Stromal cell of bone marrow (primary cell): ENCODE data around the gene KCNAB1.

ENCODE experiments used
- DNase-seq: peaks from one replicate; pipeline ENCODE4 v3.0.0-alpha.2; 2012; ENCODE audit warnings: low read depth

The KCNAB1 gene

DNA sequence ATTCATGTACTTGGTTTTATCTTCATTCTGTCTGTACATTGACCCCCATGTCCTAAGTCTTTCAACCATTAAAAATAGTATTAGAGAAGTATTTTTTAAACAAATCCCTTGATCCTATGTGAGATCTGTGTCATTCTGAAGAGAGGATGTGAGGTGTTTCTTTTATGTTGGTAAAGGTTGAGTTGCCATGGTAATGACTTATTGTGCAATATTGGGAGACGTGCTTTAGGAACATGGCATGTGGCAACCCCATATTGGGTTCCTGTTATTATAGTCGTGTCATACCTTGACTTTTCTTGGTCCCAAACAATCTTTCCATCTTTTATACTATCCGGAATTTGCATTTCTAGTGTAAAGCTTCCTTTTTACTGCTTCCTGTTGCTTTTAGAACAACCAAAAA lies 203.1 kb downstream of the KCNAB1 start:
- no peak for DNase-seq

DNA sequence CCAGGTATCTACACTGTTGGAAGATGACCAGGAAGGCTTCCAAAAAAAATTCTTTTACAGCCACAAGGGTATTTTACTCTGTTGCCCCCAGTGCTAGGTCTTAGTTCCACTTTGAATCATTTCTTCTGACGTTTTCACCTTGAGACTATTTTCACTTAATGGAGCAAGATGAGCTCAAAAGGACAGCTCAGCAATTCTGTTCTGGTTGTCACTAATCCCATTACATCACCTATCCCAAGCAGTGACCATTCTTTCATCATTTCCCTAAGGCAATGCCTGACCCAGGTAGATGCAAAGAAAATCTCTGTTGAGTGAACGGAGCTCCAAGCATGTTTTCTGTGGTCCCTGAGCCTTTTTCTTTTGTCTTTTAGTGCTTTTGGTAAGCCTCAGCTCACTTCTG lies 210.0 kb downstream of the KCNAB1 start:
- no peak for DNase-seq

DNA sequence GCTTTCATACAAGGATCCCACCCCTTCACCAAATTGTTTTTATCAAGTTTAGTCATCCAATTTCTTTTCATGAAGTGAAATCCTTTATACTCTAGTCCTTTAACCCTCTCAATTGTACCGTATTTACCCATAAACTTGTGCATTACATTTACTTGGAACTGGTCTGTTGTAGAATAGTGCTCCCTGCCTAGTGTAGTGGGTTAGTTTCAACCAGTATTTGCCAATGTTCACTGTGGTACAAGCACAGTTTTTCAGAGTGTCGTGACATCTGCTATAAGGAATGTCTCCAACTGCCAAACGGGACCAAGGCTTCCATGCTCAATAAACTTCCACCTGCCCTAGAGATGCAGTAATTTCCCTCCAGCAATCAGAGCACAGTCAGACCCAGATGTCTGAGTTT lies 211.9 kb downstream of the KCNAB1 start:
- no peak for DNase-seq

DNA sequence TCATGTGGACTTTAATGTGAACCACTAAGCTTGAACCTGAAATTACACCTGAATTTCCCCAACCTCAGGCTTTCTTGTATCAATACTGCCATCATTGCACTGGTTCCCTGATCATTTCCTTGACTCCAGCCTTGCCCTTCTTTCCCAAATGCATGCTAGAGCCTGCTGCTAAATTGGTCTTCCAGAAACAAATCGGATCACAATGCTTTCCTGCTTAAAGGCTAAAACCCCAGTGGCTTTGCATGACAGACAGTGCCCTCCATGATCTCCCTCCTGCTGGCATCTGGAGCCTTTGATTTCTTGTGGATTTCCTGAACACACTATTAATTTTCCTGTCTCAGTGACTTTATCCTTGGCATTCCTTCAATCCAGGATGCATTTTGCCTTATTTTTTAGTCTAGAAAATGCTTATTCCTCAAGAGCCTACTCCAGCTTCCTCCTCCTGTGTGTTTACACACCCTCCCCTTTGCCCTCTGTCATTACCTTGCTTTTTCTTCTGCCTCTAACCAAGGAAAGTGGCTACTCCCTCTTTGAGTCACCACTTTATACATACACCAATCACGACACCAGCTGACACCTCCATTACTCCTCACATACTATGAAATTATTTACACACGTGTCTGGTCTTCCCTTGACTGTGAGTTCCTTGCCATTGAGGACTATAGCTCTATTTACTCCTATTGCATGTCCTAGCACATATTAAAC lies 214.6 kb downstream of the KCNAB1 start:
- no peak for DNase-seq

DNA sequence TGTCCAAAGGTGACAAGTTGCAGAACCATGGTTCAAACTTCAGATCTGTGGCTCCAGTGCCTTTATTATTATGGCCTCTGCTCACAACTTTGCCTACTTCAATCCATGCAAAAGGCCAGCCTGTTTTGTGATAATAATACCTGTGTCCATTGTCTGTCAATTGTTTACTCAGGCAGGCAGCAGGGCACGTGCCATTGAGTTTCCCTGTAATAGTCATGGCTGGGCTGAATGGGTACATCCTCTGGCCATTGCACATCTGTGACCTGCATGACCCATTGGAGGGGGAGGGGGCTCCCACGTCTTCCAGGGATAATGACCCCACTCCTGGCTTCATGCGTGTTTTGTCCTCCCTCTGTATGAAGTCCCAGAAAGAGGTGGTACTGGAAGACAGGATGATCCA lies 219.1 kb downstream of the KCNAB1 start:
- DNase-seq = no peak

DNA sequence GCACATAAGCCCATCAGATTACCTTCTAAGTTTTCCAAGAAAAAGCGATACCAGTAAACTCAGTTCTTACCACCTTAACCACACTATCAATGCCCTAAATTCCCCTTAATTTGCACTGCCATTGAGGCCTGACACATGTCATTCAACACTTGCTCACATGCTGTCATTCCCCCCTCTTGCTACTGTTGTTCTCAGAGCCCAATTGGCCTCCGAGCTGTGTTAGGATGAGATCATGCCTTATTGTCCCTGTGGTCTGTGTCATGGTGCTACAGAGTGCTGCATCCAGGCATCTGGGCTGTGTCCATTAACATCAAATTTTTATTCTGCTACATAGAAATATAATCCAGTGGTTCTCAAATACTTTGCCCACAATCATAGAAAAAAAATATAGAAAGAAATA lies 221.0 kb downstream of the KCNAB1 start:
- no peak for DNase-seq

DNA sequence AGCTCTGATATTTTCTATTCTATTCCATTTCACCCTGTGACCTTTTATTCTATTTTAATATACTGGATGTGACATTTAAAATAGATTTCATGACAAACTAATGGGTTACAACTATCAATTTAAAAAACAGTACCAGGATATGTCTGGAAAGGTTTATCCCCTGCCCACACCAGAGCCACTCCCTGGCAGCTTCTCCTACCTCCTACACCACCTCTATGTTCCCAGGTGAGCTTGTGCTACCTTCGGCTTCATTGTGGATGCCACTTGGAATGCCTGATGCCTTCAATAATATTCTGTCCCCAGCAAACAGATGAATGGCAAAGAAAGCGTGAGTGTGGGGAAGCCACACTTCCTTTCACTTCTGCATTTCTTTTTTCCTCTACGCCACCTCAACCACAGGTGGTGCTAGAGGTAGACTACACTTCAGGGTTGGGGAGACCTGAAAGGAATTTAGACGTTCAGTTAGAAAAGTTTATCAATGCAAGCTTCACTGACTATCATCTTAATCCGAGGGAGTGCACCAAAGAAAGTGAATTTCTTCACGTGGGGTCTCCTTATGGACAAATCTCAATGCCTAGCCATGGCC lies 221.5 kb downstream of the KCNAB1 start:
- DNase-seq = no peak

DNA sequence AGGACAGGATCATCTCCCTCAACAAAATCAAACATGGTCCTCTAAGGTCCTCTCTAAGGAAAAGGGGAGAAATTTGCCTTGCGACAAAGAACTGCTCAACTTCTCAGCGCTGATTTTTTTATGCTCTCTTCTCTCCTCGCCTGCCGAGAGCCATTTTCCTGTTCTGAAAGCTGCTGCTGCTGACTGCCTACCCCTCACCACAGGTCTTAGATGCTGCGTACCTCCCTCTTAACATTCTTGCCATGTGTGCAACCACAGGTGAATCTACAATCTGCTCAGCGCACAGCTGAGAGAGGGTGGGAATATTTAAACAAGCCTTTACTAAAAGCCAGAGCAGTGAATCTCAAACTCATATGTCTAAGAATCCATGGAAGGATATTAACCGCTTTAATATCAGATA lies 223.8 kb downstream of the KCNAB1 start:
- no peak for DNase-seq

DNA sequence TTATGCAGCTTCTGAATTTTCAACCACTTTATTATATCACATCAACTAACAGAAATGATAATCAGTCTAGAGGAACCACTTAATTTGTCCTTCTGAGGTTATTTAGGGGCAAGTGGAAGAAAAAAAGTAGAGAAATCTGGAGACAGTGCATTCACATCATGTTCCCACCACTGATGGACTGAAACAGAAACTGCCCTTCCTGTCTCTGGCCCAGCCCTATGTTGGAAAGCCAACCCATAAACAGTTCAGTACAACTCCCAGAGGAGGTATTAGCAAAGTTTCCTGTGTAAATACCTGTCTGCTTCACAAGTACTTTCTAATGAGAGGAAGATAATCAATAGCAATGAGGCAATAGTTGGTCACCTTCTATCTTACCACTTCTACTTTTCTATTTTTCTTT lies 228.7 kb downstream of the KCNAB1 start:
- no peak for DNase-seq

DNA sequence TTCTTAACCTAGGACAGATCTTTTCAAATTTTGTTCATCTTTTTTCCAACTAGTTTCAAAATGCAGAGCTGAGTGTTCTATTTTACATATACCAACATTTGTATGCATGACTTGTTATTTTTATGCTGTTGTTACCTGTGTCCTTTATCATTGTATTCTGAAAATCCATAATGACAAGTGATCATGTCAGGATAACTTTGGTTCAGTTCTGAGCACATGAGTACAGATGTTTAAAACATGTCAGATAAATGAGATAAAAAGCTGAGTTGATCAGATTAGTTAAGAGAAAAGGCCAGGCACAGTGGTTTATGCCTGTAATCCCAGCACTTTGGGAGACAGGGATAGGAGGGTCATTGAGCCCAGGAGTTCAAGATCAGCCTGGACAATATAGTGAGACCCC lies 229.6 kb downstream of the KCNAB1 start:
- DNase-seq = no peak

DNA sequence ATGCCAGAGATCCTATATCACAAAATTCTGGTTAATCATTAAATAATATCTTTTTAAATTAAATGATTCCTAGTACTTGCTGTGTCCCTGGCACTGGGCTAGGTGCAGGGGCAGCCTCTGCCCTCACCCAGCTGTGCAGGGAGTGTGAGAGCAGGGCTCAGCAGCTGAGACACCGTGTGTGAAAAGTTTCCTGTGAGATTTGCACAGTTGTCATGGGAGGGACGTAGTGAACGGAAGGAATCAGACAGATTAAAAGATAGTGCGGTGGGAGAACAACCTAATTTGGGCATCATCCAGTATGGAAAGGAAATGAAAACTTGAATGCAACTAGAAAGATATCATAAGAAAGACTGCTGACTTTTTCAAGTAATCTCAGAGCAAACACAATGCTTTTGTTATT lies 230.4 kb downstream of the KCNAB1 start:
- no peak for DNase-seq

DNA sequence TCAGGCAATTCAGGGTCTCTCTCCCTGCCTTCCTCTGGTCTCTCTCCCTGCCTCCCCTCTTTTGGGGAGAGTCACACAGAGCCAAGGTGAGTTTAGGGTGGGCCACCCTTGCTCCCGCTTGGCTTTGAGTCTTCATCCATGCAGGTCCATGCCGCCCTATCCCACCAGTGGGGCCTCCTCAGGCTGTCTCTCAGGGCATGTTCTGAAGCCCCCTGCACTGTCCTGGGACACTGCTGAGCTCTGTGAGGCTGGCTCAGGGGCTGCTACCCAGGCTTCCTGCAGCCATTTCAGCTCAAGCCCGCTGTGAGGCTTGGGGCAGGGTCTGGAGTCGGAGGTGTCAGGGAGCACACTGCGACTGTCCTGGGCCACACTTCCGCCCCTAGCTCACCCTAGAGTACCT lies 231.4 kb downstream of the KCNAB1 start:
- DNase-seq = no peak

DNA sequence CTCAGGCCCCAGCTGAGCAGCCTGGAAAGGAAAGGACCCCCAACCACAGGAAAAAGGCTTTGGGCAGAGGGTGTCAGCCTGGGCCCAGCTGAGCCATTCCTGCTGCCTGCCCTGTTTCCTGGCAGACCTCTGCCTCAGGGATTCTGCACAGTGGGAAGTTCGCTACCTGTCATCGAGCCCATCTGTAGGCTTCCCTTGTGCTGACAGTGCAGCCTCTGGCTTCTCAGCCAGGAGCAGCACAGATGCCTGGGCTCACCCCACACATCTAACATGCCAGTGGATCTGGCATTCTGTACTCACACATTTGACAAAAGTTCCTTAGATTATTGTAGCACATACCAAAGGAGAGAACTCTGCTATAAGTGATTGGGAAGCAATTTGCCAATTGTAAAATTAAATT lies 232.3 kb downstream of the KCNAB1 start:
- DNase-seq = no peak

DNA sequence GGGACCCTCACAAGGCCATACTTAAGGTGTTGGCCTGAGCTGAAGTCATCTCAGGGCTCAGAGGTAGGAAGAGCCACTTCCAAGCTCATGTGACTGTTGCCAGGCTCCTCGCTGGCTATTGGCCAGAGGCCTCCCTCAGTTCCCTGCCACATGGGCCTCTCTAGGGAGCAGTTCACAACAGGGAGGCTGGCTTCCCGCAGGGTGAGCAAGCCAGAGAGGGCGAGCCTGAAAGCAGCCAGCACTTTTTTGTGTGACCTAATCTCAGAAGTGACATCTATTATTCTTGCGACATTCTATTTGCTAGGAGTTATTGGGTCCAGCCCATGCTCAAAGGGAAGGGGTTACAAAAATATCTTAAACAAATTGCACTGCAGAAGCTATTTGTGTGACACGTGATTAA lies 233.2 kb downstream of the KCNAB1 start:
- no peak for DNase-seq

DNA sequence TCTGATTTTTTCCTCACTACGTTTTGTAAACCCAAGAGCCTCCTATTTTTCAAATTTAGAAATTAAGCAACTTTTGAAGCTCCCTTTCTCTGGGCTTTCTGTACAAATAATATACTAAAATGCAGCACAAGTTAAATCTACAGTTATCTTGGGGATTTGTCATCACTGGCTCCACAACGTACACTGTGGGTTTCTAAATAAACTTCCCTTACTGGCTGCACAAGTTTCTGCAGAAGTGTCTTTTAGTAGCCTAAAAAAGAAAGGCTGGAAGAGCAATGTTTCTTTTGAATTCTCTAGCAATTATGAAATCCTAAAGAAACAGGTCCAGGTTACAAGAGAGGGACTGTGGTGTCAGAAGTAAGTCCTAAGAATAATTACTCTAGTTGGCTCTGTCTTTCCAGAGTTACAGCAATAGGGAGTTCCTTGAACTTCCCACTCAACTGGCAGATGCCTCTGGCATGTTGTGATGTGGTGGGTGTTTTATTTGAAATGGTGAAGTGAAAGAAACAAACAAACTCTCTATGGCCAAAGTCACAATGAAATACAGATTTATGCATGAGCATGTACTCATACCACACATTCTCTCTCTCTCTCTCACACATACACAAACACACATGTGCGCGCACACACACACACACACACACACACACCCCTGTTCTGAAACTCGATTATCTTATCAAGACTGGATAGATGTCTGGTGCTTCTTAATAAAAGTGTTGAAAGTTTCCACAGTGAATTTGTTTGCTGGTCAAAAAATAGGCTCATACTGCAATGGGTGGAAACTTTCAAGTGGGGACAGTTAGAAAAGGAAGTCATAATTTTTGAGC lies 236.4 kb downstream of the KCNAB1 start:
- DNase-seq = no peak

DNA sequence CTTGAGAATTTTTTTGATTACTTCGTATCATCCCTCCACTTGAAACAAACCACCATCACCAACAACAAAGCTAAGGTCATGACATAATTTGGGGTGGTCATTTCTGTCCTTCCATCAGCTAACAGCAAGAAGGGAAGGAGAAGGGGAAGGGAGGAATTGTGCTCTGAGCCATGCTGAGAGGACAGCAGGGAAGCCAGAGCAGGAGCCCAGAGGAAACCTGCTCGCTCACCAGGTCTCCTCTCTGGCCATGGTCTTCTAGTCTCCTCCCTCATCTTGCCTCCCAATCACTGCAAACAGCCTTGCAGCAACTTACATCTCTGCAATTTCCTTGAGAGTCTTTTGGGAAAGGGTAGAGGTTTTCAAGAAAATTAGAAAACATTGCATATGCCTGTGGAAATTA lies 237.9 kb downstream of the KCNAB1 start:
- no peak for DNase-seq

DNA sequence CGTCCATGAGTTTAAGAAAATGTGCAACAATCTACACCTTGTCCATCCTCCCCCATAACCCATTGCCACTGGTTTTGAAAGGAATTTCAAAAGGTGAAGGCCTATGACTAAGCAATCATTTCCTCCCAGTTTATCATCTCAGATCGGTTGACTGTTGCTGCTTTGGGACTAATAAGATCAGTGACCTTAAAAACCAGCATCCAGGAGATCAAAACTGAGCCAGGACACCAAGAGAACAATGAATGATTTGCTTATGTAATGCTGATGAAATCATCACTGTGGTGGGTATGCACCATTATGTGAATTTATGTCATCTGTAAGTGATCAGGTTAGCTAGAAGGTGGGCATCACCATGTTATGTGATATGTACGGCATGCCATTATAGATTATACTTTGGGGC lies 239.0 kb downstream of the KCNAB1 start:
- no peak for DNase-seq

DNA sequence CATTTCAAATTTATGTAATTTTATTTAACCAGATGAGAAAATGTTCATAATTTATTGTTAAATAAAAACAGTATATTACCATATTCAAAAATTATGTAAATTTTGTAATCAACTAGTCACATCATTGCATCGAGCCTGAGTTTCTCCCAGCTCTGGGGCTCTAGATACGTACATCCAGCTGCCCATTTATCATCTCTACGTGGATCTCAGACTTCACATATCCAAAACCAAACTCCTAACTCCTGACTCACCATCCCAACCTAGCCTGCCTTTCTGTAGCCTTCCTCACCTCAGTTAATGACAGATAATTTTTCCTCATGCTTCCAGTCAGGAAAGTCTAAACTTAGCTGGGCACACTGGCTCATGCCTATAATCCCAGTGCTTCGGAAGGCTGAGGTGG lies 239.7 kb downstream of the KCNAB1 start:
- no peak for DNase-seq

DNA sequence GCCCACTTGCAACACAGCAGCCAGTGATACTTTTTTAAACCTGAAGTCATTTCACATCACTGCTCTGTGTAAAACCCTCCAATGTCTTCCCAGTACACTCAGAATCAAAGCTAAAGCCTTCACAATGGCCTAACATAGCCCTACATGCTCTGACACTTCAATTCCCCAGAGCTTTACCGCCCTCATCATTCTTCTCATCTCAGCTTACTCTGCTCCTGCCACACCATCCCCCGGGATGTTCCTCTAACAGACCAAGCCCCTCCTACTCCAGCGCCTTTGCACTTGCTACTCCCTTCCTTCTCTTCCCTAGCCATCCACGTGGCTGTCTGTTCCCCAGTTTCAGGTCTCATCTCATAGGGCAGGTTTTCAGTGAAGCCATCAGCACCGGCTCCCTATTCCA lies 240.6 kb downstream of the KCNAB1 start:
- no peak for DNase-seq

DNA sequence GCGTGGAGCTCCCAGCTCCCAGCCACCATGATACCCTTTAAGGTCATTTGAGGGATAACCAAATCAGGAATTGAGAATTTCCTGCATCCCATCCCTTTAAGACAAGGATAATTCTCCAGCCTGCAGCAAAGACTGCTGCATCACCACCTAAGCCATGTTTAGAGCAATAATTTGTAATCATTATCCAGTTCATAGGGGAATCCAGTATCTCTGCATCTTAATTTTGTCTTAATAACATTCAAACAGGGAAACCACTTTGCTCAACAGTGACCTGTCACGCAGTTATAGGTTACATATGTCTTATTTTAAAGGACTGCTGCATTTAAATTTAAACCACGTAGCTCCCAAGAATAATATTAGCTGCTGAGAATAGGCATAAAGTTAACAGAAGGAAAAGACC lies 246.2 kb downstream of the KCNAB1 start:
- DNase-seq = no peak

DNA sequence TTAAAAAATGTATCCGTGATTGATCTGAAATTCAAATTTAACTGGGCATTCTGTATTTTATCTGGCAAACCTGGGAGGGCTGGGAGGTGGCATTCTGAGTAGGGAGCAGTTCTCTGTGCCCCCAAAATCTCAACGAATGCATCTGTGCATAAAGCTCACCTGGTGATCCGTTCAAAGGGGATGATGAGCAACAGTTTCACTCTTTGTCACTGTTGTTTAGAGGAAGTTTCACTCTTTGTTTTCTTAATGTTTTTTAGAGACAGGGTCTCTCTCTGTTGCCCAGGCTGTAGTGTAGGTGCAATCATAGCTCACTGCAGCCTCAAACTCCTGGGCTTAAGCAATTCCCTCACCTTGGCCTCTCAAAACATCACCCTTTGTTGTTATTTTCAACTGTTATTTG lies 247.8 kb downstream of the KCNAB1 start:
- DNase-seq = no peak

DNA sequence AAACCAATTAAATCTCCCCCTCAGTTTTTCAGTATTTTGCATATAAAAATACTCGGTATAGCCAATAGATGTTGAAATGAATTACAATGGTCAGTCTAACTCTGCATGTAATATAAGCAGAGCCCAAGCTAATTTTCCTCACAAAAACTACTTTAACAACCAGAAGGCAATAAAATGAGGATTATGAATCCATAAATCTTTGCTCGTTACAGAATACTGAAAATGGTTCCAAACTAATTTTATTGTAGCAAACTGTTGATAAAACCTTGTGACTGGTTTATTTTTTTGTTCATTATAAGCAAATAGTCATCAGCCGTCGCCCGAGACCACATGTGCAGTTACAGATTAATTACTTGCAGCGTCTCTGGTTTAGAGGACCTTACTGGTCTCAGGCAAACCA lies 251.3 kb downstream of the KCNAB1 start:
- no peak for DNase-seq

DNA sequence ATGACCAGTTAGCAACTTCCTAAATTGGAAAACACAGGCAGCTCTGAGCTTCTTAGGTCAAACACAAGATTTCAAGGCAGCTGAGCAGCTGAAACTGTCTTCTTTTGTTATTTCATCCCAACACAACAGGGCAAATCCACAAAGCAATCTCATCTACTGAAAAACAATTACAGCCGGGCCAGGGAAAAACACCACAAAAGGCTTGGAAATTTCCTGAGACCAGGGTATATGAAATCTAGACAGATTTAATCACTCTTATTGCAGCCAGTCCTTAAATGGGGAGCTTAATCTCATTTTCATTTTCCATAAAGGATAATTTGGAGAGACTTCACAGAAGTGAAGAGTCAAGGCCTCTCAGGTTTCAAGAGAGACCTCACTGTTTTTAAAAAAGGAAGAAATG lies 252.7 kb downstream of the KCNAB1 start:
- no peak for DNase-seq

DNA sequence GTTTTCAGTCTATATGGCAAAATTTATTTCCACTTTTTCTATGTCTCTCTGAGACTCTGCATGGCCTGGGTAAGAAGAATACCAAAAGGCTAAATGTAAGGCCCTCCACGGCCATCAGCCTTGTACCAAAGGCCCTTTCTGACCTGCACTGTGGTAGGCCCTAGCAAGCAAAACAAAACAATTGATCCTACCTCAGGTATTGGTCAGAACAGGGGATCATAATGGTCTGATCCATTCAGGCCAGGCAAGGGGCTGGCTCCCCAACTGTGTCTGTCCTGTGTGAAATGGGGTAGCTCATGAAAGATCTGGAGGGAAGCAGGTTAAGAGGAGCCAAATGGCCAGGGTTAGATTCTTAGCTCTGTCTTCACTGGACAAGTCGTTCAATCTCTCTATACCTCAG lies 253.3 kb downstream of the KCNAB1 start:
- no peak for DNase-seq
